Activated T-cell treated with anti-CD3 and anti-CD28 coated beads, Interleukin-2, amount 50 U/mL, for 72 hours (primary cell): Measurements from ENCODE around the gene B3GNT5. TPM values are rescaled to one million over a fixed set of nuclear protein-coding genes. Genes with fewer than 3 reads are reported as not detected.

Source experiments
- ATAC-seq, 2 donors: fragments of 150-1000 bp; cut with Tn5 transposase; replicated peaks in 1 of 2; 2 replicates each; pipeline ENCODE4 v1.10.0; 2021; ENCODE audit warnings: moderate library complexity in 2 of 2, mild to moderate bottlenecking in 1 of 2
- DNase-seq, 2 donors: peaks; one replicate each; pipeline ENCODE4 v3.0.0; 2021 to 2022; ENCODE audit warnings: mixed read lengths in 1 of 2
- H3K27ac Mint-ChIP-seq: one replicate; pipeline ENCODE4 v1.8.0; 2022; ENCODE audit warnings: mild to moderate bottlenecking, moderate library complexity, mixed read lengths
- H3K27me3 Mint-ChIP-seq: one replicate; pipeline ENCODE4 v1.8.0; 2022; ENCODE audit warnings: low read depth, mixed read lengths
- H3K36me3 Mint-ChIP-seq, 2 donors: one replicate each; pipeline ENCODE4 v1.8.0; 2022; ENCODE audit warnings: mixed read lengths in 2 of 2, mild to moderate bottlenecking in 1 of 2; ENCODE audit not compliant: insufficient read depth in 2 of 2
- H3K4me1 Mint-ChIP-seq: one replicate; pipeline ENCODE4 v1.8.0; 2022; ENCODE audit warnings: low read depth, mixed read lengths
- H3K4me3 Mint-ChIP-seq, 2 donors: one replicate each; pipeline ENCODE4 v1.8.0; 2022; ENCODE audit warnings: mild to moderate bottlenecking in 2 of 2, mixed read lengths in 2 of 2, moderate library complexity in 2 of 2
- H3K9me3 Mint-ChIP-seq, 2 donors: one replicate each; pipeline ENCODE4 v1.8.0; 2022; ENCODE audit warnings: mixed read lengths in 2 of 2
- total RNA-seq, 2 donors: library from RNA; stranded (reverse); gene quantifications; one replicate each; pipeline ENCODE4 v1.2.3, GENCODE V29; 2022

The B3GNT5 gene
- total RNA-seq, 2 donors from 2014 or later, result 14.4 to 17.3 TPM

DNA sequence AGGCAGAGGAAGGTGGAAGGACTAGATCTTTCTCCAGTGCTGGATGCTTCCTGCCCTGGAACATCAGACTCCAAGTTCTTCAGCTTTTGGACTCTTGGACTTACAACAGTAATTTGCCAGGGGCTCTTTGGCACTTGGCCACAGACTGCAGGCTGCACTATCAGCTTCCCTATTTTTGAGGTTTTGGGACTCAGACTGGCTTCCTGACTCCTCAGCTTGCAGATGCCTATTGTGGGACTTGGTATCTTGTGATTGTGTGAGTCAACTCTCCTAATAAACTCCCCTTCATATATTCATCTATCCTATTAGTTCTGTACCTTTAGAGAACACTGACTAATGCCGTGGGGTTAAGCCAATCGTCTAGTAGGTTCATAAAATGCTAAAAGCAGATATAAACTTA lies 8.8 kb upstream of the B3GNT5 start:
- peaks cover 9 to 13% of the 10 kb centered on the region in 2 donors for H3K9me3 Mint-ChIP-seq
- H3K27ac Mint-ChIP-seq, result no peak overlapping the region
- ATAC-seq (no peak), DNase-seq (no peak)
- H3K4me3 Mint-ChIP-seq, result no peak overlapping the region
- H3K36me3 Mint-ChIP-seq, result peaks cover 14 to 25% of the 10 kb centered on the region in 2 donors
- H3K4me1 Mint-ChIP-seq, result peaks cover 17% of the 10 kb centered on the region
- H3K27me3 Mint-ChIP-seq, result peaks cover 13% of the 10 kb centered on the region

DNA sequence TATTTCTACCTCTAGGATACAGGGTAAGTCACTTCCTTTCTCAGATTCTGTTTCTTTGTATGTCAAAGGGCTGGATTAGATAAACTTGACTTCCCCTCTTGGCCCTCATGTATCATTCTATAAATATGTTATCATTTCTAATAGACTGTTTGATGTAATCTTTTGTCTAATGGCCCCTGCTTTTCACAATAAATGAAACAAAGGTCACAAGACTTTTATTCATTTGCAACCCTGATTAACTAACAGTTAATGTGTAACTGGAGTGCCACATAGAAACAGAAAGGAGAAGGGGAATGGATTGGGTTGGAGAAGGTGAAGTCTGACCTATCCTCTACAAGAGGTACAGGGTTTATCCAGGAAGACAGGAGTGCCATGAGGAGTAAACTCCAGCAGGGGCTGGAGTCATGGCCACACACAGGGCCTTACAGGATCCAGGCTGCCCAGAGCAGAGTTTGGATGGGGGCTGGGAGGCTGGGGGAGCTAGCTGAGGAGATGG lies 8.0 kb upstream of the B3GNT5 start:
- DNase-seq (no peak), ATAC-seq (no peak)
- Mint-ChIP-seq H3K27ac (no peak overlapping the region), H3K27me3 (peaks cover 7% of the 10 kb centered on the region), H3K4me1 (peaks cover 12% of the 10 kb centered on the region), H3K36me3 (peaks cover 14 to 25% of the 10 kb centered on the region in 2 donors), H3K4me3 (no peak overlapping the region), H3K9me3 (peaks cover 9 to 13% of the 10 kb centered on the region in 2 donors)

DNA sequence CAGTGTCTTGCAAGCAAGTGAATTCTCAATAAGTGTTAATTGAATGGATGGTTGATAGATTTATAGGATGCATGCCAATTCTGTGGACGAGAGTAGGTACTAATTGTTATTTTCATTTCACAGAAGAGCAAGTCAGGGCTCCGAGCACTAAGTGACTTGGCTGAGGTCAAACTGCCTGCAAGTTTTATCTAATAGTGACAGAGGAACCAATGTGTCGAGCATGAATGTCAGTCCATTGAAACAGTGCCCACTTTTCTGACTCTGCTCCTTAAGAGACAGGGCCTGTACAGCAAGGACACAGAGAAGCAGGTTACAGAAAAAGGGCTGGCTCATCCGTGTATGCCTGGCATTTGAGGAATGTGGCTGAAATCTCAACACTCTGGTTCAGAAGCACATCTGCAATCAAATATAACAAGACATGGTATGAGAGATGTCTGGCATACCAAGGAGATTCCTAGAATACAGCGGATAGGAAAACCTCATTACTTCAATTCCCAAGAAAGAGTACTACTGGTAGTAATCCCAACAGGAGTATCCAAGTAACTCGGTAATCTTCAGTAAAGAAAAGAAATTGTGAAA lies 6.0 kb upstream of the B3GNT5 start:
- Mint-ChIP-seq H3K36me3 (peaks cover 5 to 15% of the 10 kb centered on the region in 2 donors), H3K9me3 (peaks cover 3 to 6% of the 10 kb centered on the region in 2 donors), H3K27me3 (no peaks in the 10 kb centered on the region), H3K27ac (no peak overlapping the region), H3K4me1 (peaks cover 12% of the 10 kb centered on the region), H3K4me3 (no peak overlapping the region)
- ATAC-seq (no peak), DNase-seq (no peak)

DNA sequence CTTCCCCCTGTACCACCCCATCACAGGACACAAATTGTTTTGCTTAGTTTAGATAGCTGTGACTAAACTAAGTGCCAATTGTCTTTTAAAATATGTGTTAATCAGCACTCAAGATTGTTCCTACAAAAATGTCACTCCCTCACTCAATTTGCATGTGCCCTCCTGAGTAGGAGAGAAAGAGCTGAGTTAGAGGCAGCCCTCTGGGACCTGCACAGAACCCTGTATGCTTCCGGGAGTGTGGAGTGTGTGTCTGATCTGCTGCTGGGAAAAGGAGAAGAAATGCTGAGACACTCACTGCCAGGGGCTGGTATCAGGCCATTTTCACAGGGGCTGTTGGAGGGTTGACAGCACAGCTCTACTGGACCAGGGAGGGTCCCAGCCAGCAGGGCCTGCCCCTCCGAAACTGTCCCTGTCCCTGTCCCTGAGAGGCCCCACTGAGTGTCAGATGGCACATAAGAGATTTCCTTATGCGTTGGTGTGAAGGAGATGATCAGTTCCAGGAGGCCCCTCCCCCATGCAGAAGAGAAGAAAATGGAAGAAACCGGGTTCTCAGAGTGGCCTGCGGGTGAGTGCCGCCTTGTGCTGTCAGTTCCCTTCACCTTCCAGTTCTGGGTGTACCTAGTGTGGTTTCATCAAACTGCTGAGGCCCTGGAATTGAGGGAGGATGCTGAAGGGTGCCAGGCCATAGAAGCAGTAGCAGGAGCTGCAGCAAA lies 3.9 kb upstream of the B3GNT5 start:
- ATAC-seq (no peak), DNase-seq (no peak)
- no peak overlapping the region for H3K4me3 Mint-ChIP-seq
- peaks cover 12% of the 10 kb centered on the region for H3K4me1 Mint-ChIP-seq
- H3K27ac Mint-ChIP-seq, result no peak overlapping the region
- no peaks in the 10 kb centered on the region for H3K27me3 Mint-ChIP-seq
- no peaks in the 10 kb centered on the region for H3K9me3 Mint-ChIP-seq
- H3K36me3 Mint-ChIP-seq, result peaks cover 2 to 4% of the 10 kb centered on the region in 2 donors

DNA sequence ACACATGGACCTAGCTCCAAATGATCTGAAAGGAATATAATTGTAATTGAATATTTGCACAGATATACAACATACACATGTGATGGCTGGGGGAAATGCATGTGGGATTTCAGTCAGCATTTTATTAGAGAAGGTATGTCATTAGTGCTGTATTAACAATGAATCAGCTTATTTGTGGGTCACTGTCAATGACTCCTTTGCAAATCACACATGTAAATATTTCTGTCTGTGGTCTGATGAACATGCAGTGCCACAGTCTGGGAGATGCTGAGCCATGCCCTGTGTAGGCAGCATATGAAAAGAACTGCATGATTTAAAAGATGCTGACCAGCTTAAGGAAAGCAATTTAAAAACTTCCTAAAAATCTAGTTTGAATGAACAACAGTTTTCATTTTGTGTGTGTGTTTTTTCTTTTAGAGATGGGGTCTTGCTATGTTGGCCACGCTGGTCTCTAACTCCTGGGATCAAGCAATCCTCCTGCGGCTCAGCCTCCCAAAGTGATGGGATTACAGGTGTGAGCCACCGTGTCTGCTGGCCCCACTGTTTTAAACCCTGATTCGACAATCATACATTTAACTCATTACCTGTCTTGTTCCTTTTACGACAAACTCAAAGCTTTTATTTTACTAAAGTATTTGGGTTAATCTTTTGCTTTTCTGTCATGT lies 803 bp upstream of the B3GNT5 start:
- no peaks in the 10 kb centered on the region for H3K27me3 Mint-ChIP-seq
- ATAC-seq, result no peak
- peaks cover 5 to 7% of the 10 kb centered on the region in 2 donors for H3K36me3 Mint-ChIP-seq
- H3K27ac Mint-ChIP-seq, result peak overlapping the region; percentile 55
- no peaks in the 10 kb centered on the region for H3K9me3 Mint-ChIP-seq
- no peak for DNase-seq
- H3K4me1 Mint-ChIP-seq, result peaks cover 16% of the 10 kb centered on the region
- peak overlapping the region; percentile 73 to 80 for H3K4me3 Mint-ChIP-seq

DNA sequence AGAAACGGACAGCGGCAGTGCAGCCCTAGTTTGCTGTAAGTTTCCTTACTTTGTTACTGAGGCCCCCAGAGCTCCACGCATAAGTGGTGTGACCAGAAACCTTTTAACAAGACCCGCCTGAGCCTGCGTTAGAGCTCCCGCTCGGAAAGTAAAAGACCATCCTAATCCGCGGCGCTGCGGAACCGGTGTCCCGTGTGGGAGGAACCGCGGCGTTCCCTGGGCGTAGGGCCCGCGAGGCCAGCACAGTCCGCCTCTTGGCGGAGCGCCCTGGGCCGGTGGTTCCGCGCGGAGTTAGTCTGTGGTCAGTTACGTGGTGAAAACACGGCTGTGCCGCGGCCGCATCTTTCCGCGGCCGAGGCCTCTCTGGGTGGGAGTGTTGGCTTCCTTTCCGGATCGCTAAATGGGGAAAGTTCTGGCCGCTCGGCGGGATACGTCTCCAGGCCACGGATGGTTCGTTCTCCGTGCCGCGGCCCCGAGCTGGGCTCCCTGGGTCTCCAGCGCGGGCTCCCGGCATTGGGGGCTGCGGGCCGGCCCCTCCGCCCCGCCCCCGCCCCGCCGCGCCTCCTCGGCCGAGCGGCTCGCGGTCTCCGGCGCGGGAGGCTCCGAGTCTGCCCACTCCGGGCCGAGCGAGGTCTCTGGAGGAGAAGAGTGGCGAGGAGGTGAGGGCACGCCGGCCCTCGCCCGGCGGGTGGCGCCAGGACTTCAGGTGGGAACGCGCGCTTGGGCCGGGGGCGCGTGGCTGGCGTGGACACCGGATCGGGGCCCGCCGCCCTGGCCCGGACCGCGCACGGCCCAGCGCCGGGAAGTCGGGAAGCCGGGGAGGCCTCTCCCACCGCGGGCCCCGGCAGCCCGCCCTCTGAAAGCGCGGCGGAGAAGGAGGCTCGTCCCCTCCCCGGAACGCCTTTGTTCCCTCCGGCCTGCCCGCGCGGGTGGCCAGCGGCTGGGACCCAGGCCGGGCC lies 754 bp downstream of the B3GNT5 start:
- Mint-ChIP-seq H3K9me3 (no peaks in the 10 kb centered on the region), H3K27me3 (no peaks in the 10 kb centered on the region), H3K4me3 (peak overlapping the region; percentile 85 to 92), H3K4me1 (peaks cover 29% of the 10 kb centered on the region), H3K36me3 (peaks cover 7 to 14% of the 10 kb centered on the region in 2 donors), H3K27ac (peak overlapping the region; percentile 73)
- DNase-seq, result peak; percentile 52 to 60
- ATAC-seq, result peak; percentile 70 to 75

DNA sequence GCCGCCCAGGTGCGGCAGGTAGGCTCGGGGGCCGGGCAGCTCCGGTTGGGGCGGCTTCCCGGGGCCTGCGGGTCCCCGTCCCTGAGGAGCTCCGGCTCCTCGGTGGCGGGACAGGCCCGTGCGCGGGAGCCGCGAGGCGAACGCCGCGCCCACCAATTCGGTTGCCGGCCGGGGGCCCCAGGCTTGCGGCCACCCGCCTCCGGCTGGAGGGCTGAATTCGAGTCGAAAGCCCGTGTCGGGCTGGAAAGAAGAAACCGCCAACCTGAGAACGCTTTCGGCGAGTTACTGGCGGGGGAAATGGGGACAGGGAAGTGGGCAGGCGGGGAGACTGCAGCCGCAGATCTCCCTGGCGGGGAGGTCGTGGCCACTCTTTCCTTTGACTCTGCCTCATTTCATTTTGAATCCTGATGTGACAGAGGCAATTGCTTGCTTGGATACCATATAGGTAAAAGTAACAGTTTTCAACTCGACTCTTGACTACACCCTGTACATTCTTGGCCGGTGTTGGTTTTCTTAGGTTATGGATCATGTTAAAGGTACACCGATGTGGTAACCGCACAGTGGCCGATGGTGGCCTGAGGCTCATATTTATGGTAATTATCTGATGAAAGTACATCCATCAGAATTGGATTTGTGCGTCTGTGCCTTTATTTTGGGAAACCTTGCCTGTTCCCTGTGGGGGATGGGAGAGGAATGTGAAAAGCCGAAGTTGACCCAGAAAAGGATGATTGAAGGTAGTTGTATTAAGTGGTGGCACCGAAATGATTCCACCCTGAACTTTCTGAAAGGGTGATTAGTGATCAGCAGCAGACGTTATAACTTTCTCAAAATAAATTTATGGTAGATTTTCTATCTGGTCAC lies 1.7 kb downstream of the B3GNT5 start:
- ATAC-seq (peak; percentile 3 to 42), DNase-seq (peak; percentile 20 to 35)
- no peaks in the 10 kb centered on the region for H3K27me3 Mint-ChIP-seq
- H3K4me3 Mint-ChIP-seq, result peak overlapping the region; percentile 78 to 83
- peaks cover 38% of the 10 kb centered on the region for H3K4me1 Mint-ChIP-seq
- H3K9me3 Mint-ChIP-seq, result no peaks in the 10 kb centered on the region
- H3K27ac Mint-ChIP-seq, result peak overlapping the region; percentile 62
- H3K36me3 Mint-ChIP-seq, result peaks cover 7 to 18% of the 10 kb centered on the region in 2 donors

DNA sequence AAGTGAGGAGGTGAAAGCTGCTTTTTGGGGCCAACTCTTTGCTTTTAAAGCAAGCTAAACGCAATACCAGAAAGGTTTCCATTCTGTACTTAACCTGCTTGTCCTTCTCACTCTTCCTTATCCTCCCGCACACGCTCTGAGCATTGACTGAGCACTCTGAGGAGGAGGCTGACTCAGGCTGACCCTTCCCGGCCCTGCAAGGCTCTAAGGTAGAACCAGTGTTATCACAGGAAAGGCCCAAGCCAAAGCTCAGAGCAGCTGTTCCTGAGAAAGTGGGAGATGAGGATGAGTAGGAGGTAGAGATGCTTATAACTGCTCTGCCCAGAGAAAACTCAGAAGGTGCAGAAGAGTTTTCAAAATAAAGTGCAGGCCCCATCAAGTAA lies 2.3 kb downstream of the B3GNT5 start:
- no peak for ATAC-seq
- H3K36me3 Mint-ChIP-seq, result peaks cover 7 to 18% of the 10 kb centered on the region in 2 donors
- H3K9me3 Mint-ChIP-seq, result no peaks in the 10 kb centered on the region
- no peaks in the 10 kb centered on the region for H3K27me3 Mint-ChIP-seq
- H3K27ac Mint-ChIP-seq, result peak overlapping the region; percentile 62
- no peak for DNase-seq
- peaks cover 43% of the 10 kb centered on the region for H3K4me1 Mint-ChIP-seq
- peak overlapping the region; percentile 78 to 83 for H3K4me3 Mint-ChIP-seq

DNA sequence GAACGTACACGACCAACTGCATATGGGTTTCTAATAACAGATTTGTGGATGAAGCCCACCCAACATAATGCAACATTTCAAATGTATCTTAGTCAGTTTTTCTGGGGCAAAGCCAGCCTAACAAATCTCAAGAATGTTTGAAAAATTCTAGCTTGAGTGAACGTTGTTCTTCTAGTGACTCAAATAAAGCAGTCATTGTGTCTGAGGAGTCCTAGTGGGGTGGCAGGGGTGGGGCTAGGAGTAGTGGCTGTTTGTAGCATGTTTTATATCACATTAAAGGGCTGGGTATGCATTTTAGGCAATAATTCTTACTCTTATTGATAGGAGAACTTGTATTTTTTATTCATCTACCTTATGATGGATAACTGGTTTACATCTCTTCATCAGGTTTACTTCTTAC lies 6.0 kb downstream of the B3GNT5 start:
- H3K4me1 Mint-ChIP-seq, result peaks cover 47% of the 10 kb centered on the region
- DNase-seq (no peak), ATAC-seq (no peak)
- H3K36me3 Mint-ChIP-seq, result peaks cover 5 to 16% of the 10 kb centered on the region in 2 donors
- no peak overlapping the region for H3K27ac Mint-ChIP-seq
- H3K27me3 Mint-ChIP-seq, result no peaks in the 10 kb centered on the region
- H3K4me3 Mint-ChIP-seq, result no peak overlapping the region
- no peaks in the 10 kb centered on the region for H3K9me3 Mint-ChIP-seq

DNA sequence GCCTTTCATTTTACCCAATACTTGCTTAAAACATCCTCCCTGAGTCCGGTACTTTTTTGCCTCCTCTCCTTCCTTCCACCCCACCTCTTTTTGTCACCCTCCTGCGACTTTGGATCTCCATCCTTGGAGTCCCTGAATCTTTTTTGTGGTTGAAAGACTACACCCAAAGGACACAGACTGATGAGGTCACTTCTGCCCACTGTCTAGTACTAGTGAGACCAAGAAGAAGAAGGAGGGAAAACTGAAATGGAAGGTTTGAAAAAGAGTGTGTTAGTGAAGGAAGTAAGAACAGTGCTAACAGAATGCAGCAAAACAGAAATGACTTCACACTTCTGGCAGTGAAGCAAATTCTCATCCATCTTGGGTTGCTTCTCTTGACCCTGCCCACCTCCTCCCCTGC lies 6.6 kb downstream of the B3GNT5 start:
- no peak for ATAC-seq
- Mint-ChIP-seq H3K4me3 (no peak overlapping the region), H3K4me1 (peaks cover 47% of the 10 kb centered on the region), H3K27me3 (no peaks in the 10 kb centered on the region), H3K27ac (no peak overlapping the region), H3K9me3 (no peaks in the 10 kb centered on the region), H3K36me3 (peaks cover 5 to 16% of the 10 kb centered on the region in 2 donors)
- no peak for DNase-seq

DNA sequence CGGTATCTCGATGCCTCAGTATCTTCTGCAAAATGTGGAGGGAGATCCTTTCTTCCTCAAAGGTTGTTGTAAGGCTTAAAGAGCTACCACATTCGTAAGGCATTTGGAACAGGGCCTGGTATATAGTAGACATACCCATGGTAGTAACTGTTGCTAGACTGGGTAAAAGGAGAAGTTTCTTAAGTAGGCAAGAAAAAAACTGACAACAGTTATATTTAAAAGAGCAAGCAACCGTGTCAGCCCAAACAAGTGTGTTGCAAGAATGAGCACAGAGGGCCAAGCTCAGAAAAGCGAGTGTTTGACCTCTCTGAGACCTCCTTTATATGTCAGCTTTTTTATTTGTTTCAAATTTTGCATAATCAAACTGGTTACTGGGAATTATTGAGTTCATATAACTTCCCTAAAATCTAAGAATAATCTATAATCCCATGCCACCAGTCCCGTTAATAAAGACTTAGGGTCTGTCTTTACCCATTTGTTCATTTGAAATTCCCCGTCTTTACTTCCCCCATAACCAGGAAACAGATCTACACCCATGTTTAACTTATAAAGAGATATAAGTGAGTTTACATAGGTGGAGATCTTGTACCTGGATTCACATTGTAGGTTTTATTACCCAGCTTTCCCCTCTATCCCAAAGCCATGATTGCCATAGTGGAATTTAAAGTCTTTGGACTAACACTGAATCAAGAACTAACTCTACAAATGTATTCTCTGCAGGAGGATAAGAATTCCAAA lies 7.3 kb downstream of the B3GNT5 start:
- no peak for ATAC-seq
- no peaks in the 10 kb centered on the region for H3K9me3 Mint-ChIP-seq
- H3K4me3 Mint-ChIP-seq, result no peak overlapping the region
- H3K36me3 Mint-ChIP-seq, result peaks cover 2 to 16% of the 10 kb centered on the region in 2 donors
- H3K27me3 Mint-ChIP-seq, result no peaks in the 10 kb centered on the region
- DNase-seq, result no peak
- no peak overlapping the region for H3K27ac Mint-ChIP-seq
- peaks cover 40% of the 10 kb centered on the region for H3K4me1 Mint-ChIP-seq
